ENCODE data around the gene ADAMTS3.

GRCh38 chr4:72613959-72614358 lies 44.9 kb upstream of the ADAMTS3 start:
- TF ChIP-seq FOXA1 (IDR thresholded peaks at IDR 0.05; ENCODE audit: borderline replicate concordance) (no peak), FOSL1 (tag; conservative IDR thresholded peaks at IDR 0.05) (no peak), CTCF (IDR thresholded peaks at IDR 0.05 in 2 of 3, conservative IDR thresholded peaks at IDR 0.05 in 1 of 3; ENCODE audit: insufficient read depth in 2 of 3, low read depth in 1 of 3, low read length in 3 of 3) (no peak), USF1 (CRISPR knock-in tag; IDR thresholded peaks at IDR 0.05) (no peak), ETV5 (CRISPR knock-in tag; IDR thresholded peaks at IDR 0.05; ENCODE audit: low read depth) (no peak), MAFK (IDR thresholded peaks at IDR 0.05; ENCODE audit: low read length) (no peak), ZNF449 (CRISPR knock-in tag; IDR thresholded peaks at IDR 0.05) (no peak), TEAD4 (IDR thresholded peaks at IDR 0.05; ENCODE audit: low read length) (no peak), TEAD4 (CRISPR knock-in tag; IDR thresholded peaks at IDR 0.05; ENCODE audit: borderline replicate concordance) (no peak), KLF10 (CRISPR knock-in tag; IDR thresholded peaks at IDR 0.05) (no peak), NFE2L1 (tag; IDR thresholded peaks at IDR 0.05; ENCODE audit: borderline replicate concordance, low read depth) (no peak), CREM (IDR thresholded peaks at IDR 0.05; ENCODE audit: low read depth) (no peak)

All from K562 (cell line).